H1 (cell line): ENCODE results near the gene NIPAL1. TPM values are rescaled to one million over a fixed set of nuclear protein-coding genes. Genes with fewer than 3 reads are reported as not detected.

Source experiments
- CTCF ChIA-PET: fragments of 300-600 bp; sonication (Branson Sonifier 250); formaldehyde crosslinking; loops from one replicate; lab custom pipeline; 2021; ENCODE audit not compliant: partially characterized antibody; lab: Charles Lee
- POLR2A ChIA-PET: fragments of 300-600 bp; sonication (Branson Sonifier 250); formaldehyde crosslinking; loops from one replicate; lab custom pipeline; 2021; ENCODE audit warnings: inconsistent platforms; ENCODE audit not compliant: partially characterized antibody; lab: Charles Lee
- DNase-seq, 2 experiments: peaks; one replicate each; pipeline versions ENCODE4 v3.0.0 to v3.0.0-alpha.2; 2010 to 2022; ENCODE audit warnings: low spot score in 2 of 2, low read depth in 1 of 2, mixed read lengths in 1 of 2
- FAIRE-seq: peaks from 2 replicates; lab custom pipeline; 2011; peaks lifted over from hg19 to GRCh38; lab: Jason Lieb, UNC
- H2AFZ ChIP-seq: 2 replicates; pipeline ENCODE4 v1.8.1; 2012; ENCODE audit warnings: low read length, inconsistent platforms
- H2AK5ac ChIP-seq: 2 replicates; pipeline ENCODE4 v1.6.1; 2013; ENCODE audit warnings: low read depth, low read length
- H2BK120ac ChIP-seq: replicated peaks from 2 replicates; pipeline ENCODE3; 2013; ENCODE audit warnings: low read depth, low read length, inconsistent platforms
- H2BK12ac ChIP-seq: 2 replicates; pipeline ENCODE4 v1.6.1; 2013; ENCODE audit warnings: low read depth, low read length
- H2BK15ac ChIP-seq: 2 replicates; pipeline ENCODE4 v1.6.1; 2013; ENCODE audit warnings: low read length
- H2BK20ac ChIP-seq: 2 replicates; pipeline ENCODE4 v1.6.1; 2013; ENCODE audit warnings: low read length
- H2BK5ac ChIP-seq: 2 replicates; pipeline ENCODE4 v1.6.1; 2013; ENCODE audit warnings: low read depth, low read length
- H3K14ac ChIP-seq: 2 replicates; pipeline ENCODE4 v1.6.1; 2013; ENCODE audit warnings: inconsistent platforms; ENCODE audit not compliant: insufficient read length
- H3K18ac ChIP-seq: 2 replicates; pipeline ENCODE4 v1.6.1; 2013; ENCODE audit warnings: low read length; ENCODE audit errors: extremely low read depth
- H3K23ac ChIP-seq: 2 replicates; pipeline ENCODE4 v1.6.1; 2013; ENCODE audit warnings: inconsistent platforms; ENCODE audit not compliant: insufficient read length
- H3K23me2 ChIP-seq: 2 replicates; pipeline ENCODE4 v1.6.1; 2013; ENCODE audit warnings: low read depth, low read length
- H3K27ac ChIP-seq: 2 replicates; pipeline ENCODE4 v1.6.1; 2011; ENCODE audit warnings: low read depth, low read length, inconsistent platforms
- H3K27me3 ChIP-seq, 4 experiments: replicated peaks in 1 of 4; 1 replicate in 1 of 4; 2 replicates in 3 of 4; pipeline versions ENCODE4 v1.6.1 to v1.8.1; 2011 to 2013; ENCODE audit warnings: low read length in 3 of 4, mild to moderate bottlenecking in 3 of 4, inconsistent platforms in 2 of 4, mixed read lengths in 2 of 4, moderate library complexity in 1 of 4; ENCODE audit not compliant: control insufficient read depth in 3 of 4, insufficient read depth in 3 of 4; ENCODE audit errors: extremely low read depth in 1 of 4
- H3K36me3 ChIP-seq, 4 experiments: 2 replicates each; pipeline versions ENCODE4 v1.6.1 to v1.8.1; 2011 to 2013; ENCODE audit warnings: mild to moderate bottlenecking in 4 of 4, low read length in 3 of 4, moderate library complexity in 2 of 4, control low read depth in 1 of 4, inconsistent platforms in 1 of 4; ENCODE audit not compliant: insufficient read depth in 4 of 4, control insufficient read depth in 2 of 4
- H3K4ac ChIP-seq: replicated peaks from 2 replicates; pipeline ENCODE3; 2013; ENCODE audit warnings: low read length, low read depth, mixed read lengths, inconsistent platforms; ENCODE audit not compliant: insufficient read length
- H3K4me1 ChIP-seq, 4 experiments: replicated peaks in 1 of 4; 1 replicate in 1 of 4; 2 replicates in 3 of 4; pipeline versions ENCODE4 v1.6.1 to v1.8.1; 2011 to 2013; ENCODE audit warnings: low read length in 3 of 4, inconsistent platforms in 2 of 4, mixed read lengths in 1 of 4; ENCODE audit not compliant: insufficient read depth in 4 of 4, control insufficient read depth in 3 of 4
- H3K4me2 ChIP-seq, 2 experiments: 2 replicates each; pipeline versions ENCODE4 v1.6.1 to v1.8.1; 2011 to 2013; ENCODE audit warnings: low read depth in 2 of 2, low read length in 2 of 2, control low read depth in 1 of 2, inconsistent platforms in 1 of 2, mild to moderate bottlenecking in 1 of 2; ENCODE audit not compliant: insufficient read depth in 1 of 2
- H3K4me3 ChIP-seq, 4 experiments: fragments of 200-600, 300-600 bp in 1 of 4; sonication (generic), shearing (Covaris generic), sonication (Bioruptor Twin) in 1 of 4; 2 replicates each; pipeline versions ENCODE4 v1.5.1 to v1.8.1; 2011 to 2016; ENCODE audit warnings: low read length in 4 of 4, low read depth in 3 of 4, control low read depth in 2 of 4, inconsistent platforms in 2 of 4, mild to moderate bottlenecking in 2 of 4, mixed read lengths in 1 of 4, moderate library complexity in 1 of 4; ENCODE audit not compliant: insufficient read depth in 2 of 4; ENCODE audit errors: extremely low read depth in 1 of 4
- H3K56ac ChIP-seq: replicated peaks from 2 replicates; pipeline ENCODE3; 2013; ENCODE audit warnings: low read depth, mild to moderate bottlenecking, mixed read lengths, low read length, inconsistent platforms; ENCODE audit not compliant: insufficient read length
- H3K79me1 ChIP-seq: 2 replicates; pipeline ENCODE4 v1.6.1; 2013; ENCODE audit warnings: low read depth, low read length, control low read depth
- H3K79me2 ChIP-seq, 2 experiments: 2 replicates each; pipeline versions ENCODE4 v1.6.1 to v1.8.1; 2012 to 2013; ENCODE audit warnings: low read length in 2 of 2, mild to moderate bottlenecking in 2 of 2, inconsistent platforms in 1 of 2; ENCODE audit not compliant: insufficient read depth in 2 of 2, control insufficient read depth in 1 of 2
- H3K9ac ChIP-seq, 4 experiments: replicated peaks in 1 of 4; 1 replicate in 1 of 4; 2 replicates in 3 of 4; pipeline versions ENCODE4 v1.6.1 to v1.8.1; 2011 to 2013; ENCODE audit warnings: low read depth in 3 of 4, low read length in 3 of 4, control low read depth in 2 of 4, mild to moderate bottlenecking in 2 of 4, moderate library complexity in 2 of 4, inconsistent platforms in 1 of 4; ENCODE audit errors: extremely low read depth in 1 of 4
- H3K9me3 ChIP-seq, 2 experiments: 2 replicates each; pipeline versions ENCODE4 v1.6.1 to v1.8.1; 2012 to 2013; ENCODE audit warnings: mild to moderate bottlenecking in 2 of 2, moderate library complexity in 2 of 2, control low read depth in 1 of 2, inconsistent platforms in 1 of 2, low read depth in 1 of 2, low read length in 1 of 2, mixed read lengths in 1 of 2; ENCODE audit not compliant: insufficient read depth in 2 of 2
- H4K20me1 ChIP-seq, 2 experiments: replicated peaks in 1 of 2; 2 replicates each; pipeline versions ENCODE3 to v1.8.1; 2011 to 2013; ENCODE audit warnings: inconsistent platforms in 2 of 2, low read length in 2 of 2, mild to moderate bottlenecking in 1 of 2; ENCODE audit not compliant: insufficient read depth in 2 of 2, control insufficient read depth in 1 of 2
- H4K5ac ChIP-seq: 2 replicates; pipeline ENCODE4 v1.6.1; 2013; ENCODE audit warnings: low read length, low read depth, mixed read lengths, inconsistent platforms; ENCODE audit not compliant: insufficient read length
- H4K8ac ChIP-seq: 2 replicates; pipeline ENCODE4 v1.8.0; 2013; ENCODE audit warnings: mild to moderate bottlenecking, moderate library complexity, low read length, inconsistent platforms; ENCODE audit not compliant: insufficient read depth; ENCODE audit errors: extremely low read depth
- H4K91ac ChIP-seq: replicated peaks from 2 replicates; pipeline ENCODE3; 2013; ENCODE audit warnings: low read length, mixed read lengths, inconsistent platforms; ENCODE audit not compliant: insufficient read length
- RNF2 ChIP-seq: fragments of 200-900, 300-1000 bp; sonication (generic); IDR thresholded peaks from 2 replicates; pipeline ENCODE4 v1.7.1; 2016; ENCODE audit warnings: borderline replicate concordance, low read depth, mild to moderate bottlenecking, antibody characterized with exemption, low read length; ENCODE audit not compliant: poor library complexity, severe bottlenecking; ENCODE audit errors: missing control alignments
- SIRT6 ChIP-seq: IDR thresholded peaks from one replicate; pipeline ENCODE4 v1.7.1; 2012; ENCODE audit warnings: low read length, inconsistent platforms
- TBP ChIP-seq: IDR thresholded peaks from 2 replicates; pipeline ENCODE4 v1.6.1; 2011; ENCODE audit warnings: low read depth, low read length, improper control_type of control experiment
- WGBS, 2 experiments: shearing (Covaris generic) in 1 of 2; methylation state at CpG; one replicate each; pipeline versions ENCODE4 v1.1.6 to v1.1.7; 2013 to 2015; ENCODE audit warnings: low lambda C conversion rate in 2 of 2, mixed read lengths in 2 of 2, inconsistent platforms in 1 of 2, low coverage in 1 of 2, missing lambda C conversion rate in 1 of 2; ENCODE audit not compliant: insufficient replicate concordance in 2 of 2, insufficient coverage in 1 of 2, insufficient read length in 1 of 2; ENCODE audit errors: extremely low coverage in 1 of 2, missing lambda C conversion rate in 1 of 2; 5-methylcytosine and 5-hydroxymethylcytosine counted together
- polyA plus RNA-seq, 7 experiments: library from polyadenylated mRNA; depleted of rRNA in 3 of 7; stranded (reverse) in 5 of 7; unstranded in 2 of 7; fragments of >200 nt in 5 of 7; fragments of 200-250 nt in 2 of 7; gene quantifications; 1 replicate in 5 of 7; 2 replicates in 1 of 7; 4 replicates in 1 of 7; pipeline versions ENCODE4 v1.2.1 to v1.2.3, GENCODE V29; 2011 to 2013; ENCODE audit warnings: missing spikeins in 2 of 7, mixed read lengths in 2 of 7
- total RNA-seq: library from RNA; stranded (reverse); fragmentation: NEBNext Ultra II Directional; extraction: Animal tissue kit (Norgen Biotek cat#: 25700); gene quantifications from 2 replicates; pipeline ENCODE4 v1.2.1, GENCODE V29; 2021
- TF ChIP-seq, protein P1 (sequence below): IDR thresholded peaks from 2 replicates; pipeline ENCODE4 v1.6.1; 2012; ENCODE audit warnings: low read length, inconsistent platforms

The NIPAL1 gene
- total and polyA plus RNA-seq, 2 of the 8 experiments (the other 6 are each of a cell fraction or from before 2014, with no cell fraction given), result 1.4 to 4.9 TPM

DNA sequence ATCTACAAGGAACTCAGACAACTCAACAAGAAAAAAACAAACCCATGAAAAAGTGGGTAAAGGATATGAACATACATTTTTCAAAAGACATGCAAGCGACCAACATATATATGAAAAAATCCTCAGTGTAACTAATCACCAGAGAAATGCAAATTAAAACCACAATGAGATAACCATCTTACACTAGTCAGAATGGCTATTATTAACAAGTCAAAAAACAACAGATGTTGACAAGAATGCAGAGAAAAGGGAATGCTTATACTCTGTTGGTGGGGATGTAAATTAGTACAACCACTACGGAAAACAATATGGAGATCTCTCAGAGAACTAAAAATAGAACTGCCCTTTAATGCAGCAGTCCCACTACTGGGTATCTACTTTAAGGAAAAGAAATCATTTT lies 12.1 kb downstream of the NIPAL1 start:
- no peak for FAIRE-seq
- Histone ChIP-seq H3K14ac (no peak overlapping the region), H3K4me3 (peak overlapping the region in 1 of 4 experiments; percentile 13; a peak in 1 of 8 replicates), H3K4me1 (peaks cover 0 to 11% (median 0%) of the 10 kb centered on the region in 4 experiments; a peak in 4 of 7 replicates), H3K79me2 (no peaks in the 10 kb centered on the region), H2BK12ac (no peak overlapping the region), H3K4me2 (peak overlapping the region; percentile 24 to 45; a peak in 1 of 4 replicates), H3K36me3 (no peaks in the 10 kb centered on the region; a peak in 1 of 8 replicates), H3K4ac (no peak overlapping the region), H4K8ac (no peak overlapping the region), H2BK5ac (no peak overlapping the region), H3K27me3 (no peaks in the 10 kb centered on the region), H3K9me3 (no peaks in the 10 kb centered on the region), H2AK5ac (no peak overlapping the region), H3K27ac (no peak overlapping the region), H2BK120ac (no peak overlapping the region), H3K23ac (no peak overlapping the region), H3K9ac (no peak overlapping the region), H4K5ac (no peak overlapping the region), H2AFZ (no peak overlapping the region), H3K79me1 (no peaks in the 10 kb centered on the region), H3K18ac (no peak overlapping the region), H3K56ac (no peak overlapping the region), H4K91ac (no peak overlapping the region), H2BK20ac (no peak overlapping the region), H2BK15ac (no peak overlapping the region), H3K23me2 (no peaks in the 10 kb centered on the region), H4K20me1 (no peaks in the 10 kb centered on the region)
- WGBS, 2 experiments, result 15% methylated on average over 2 of the region's 2 CpGs; no CpG with 5 or more reads in 1 of the 2 experiments
- ChIA-PET POLR2A (no interaction called here), CTCF (interaction anchor here (1.0 kb wide), 1 partner anchor 59 kb away, joined by 3 read pairs; no protein-coding TSS in a partner anchor)
- no peak for TF ChIP-seq TBP
- TF ChIP-seq RNF2, result no peak
- no peak for TF ChIP-seq SIRT6
- TF ChIP-seq, protein P1, sequence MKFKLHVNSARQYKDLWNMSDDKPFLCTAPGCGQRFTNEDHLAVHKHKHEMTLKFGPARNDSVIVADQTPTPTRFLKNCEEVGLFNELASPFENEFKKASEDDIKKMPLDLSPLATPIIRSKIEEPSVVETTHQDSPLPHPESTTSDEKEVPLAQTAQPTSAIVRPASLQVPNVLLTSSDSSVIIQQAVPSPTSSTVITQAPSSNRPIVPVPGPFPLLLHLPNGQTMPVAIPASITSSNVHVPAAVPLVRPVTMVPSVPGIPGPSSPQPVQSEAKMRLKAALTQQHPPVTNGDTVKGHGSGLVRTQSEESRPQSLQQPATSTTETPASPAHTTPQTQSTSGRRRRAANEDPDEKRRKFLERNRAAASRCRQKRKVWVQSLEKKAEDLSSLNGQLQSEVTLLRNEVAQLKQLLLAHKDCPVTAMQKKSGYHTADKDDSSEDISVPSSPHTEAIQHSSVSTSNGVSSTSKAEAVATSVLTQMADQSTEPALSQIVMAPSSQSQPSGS, result no peak
- no peak for DNase-seq
